ENCODE data around the gene ENTPD3. TPM values are rescaled to one million over a fixed set of nuclear protein-coding genes. Genes with fewer than 3 reads are reported as not detected.

The ENTPD3 gene
- 0.05 TPM in 1 of 5 replicates, not detected in the others for total RNA-seq (2022; extraction: Qiagen RNA extraction; ENCODE audit: low read depth)

DNA sequence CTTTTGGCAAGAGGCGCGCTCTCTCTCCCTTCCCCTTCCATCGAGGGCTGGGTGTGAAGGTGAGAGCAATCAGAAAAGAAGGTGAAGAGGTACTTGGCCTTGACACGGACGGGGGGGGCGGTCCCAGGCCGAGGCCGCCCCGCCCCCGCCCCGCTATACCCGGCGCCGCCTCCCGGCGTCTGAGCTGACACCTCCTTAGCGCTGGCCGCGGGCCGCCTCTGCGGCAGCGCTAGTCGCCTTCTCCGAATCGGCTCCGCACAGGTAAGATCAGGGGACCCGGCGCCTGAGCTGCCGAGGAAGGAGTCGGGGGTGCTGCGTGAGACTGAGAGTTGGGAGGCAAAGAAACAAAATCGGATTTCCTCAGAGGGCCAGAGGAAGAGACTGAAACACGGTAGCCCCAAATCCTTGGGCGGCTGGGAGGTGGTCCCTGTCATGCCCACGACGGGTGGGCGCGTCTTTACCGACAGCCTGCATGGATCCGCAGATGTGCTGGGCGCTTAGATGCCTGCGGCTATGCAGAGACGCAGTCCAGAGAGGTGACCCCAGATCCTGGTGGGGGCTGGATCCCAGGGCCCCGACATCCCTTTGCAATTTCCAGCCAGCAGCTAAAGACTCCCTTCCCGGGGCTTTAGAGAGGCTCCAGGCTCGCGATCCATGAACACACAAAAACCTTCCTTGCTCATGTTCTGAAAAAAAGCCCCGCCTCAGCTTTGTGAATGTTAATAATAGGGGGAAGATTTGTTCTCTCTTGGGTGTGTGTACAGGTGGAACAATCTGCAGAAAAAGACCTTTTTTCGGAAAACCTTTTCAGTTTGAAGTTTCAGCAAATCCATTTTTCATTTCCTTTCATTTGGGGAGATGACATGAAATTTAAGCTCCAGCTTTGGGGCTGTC lies at the start of gene ENTPD3:
TSS of gene ENTPD3 (plus strand) at position 184 of the 894 bp plus-strand sequence. CDS start 874 bp downstream, outside the sequence.

GRCh38 chr3:40456940-40457823 lies 70.2 kb downstream of the ENTPD3 start, which contains the start of gene RPL14:
TSS of gene RPL14 (plus strand) at chr3:40457339. CDS start at chr3:40457472, 133 bp downstream.

GRCh38 chr3:40476478-40477470 lies 89.8 kb downstream of the ENTPD3 start, which contains the start of gene ZNF619:
TSS of gene ZNF619 (plus strand) at chr3:40477122. CDS start at chr3:40477980, 858 bp downstream.

Other genes starting within 250 kb of the ENTPD3 start
- gene EIF1B, start 77.5 kb upstream of the ENTPD3 start, total RNA-seq (2022; extraction: Qiagen RNA extraction; ENCODE audit: low read depth), result 51.9 to 65.2 TPM (median 62.0 TPM) in 5 replicates
- 740 to 776 TPM (median 756 TPM) in 5 replicates for gene RPL14, start 70.2 kb downstream of the ENTPD3 start, total RNA-seq (2022; extraction: Qiagen RNA extraction; ENCODE audit: low read depth)
- gene ZNF619, start 89.9 kb downstream of the ENTPD3 start, total RNA-seq (2022; extraction: Qiagen RNA extraction; ENCODE audit: low read depth), result 1.7 to 2.8 TPM (median 2.1 TPM) in 5 replicates
- gene ZNF620, start 118.9 kb downstream of the ENTPD3 start, total RNA-seq (2022; extraction: Qiagen RNA extraction; ENCODE audit: low read depth), result 0.81 to 1.9 TPM (median 1.7 TPM) in 5 replicates
- gene ZNF621, start 137.8 kb downstream of the ENTPD3 start, total RNA-seq (2022; extraction: Qiagen RNA extraction; ENCODE audit: low read depth), result 6.0 to 8.1 TPM (median 7.7 TPM) in 5 replicates

Measured in A549 treated with DMSO at 1 μM for 4 hours (cell line).